Measurements from ENCODE around the gene KMT2B.

The KMT2B gene

GRCh38 chr19:35755550-35756376 lies 38.0 kb downstream of the KMT2B start:
- DNase-seq (ENCODE audit: low read depth): no peak
- in situ Hi-C loops (cut with HindIII; ENCODE audit: low sequenced_read_pairs): no loop called here

GRCh38 chr19:35756377-35757230 lies 38.8 kb downstream of the KMT2B start, which contains the start of gene HSPB6:
HSPB6 (minus strand) TSS chr19:35757029; CDS start chr19:35757008, 21 bp downstream.
- no peak for TF ChIP-seq CTCF (IDR thresholded peaks at IDR 0.05; ENCODE audit: low read depth, low read length, missing control alignments)
- DNase-seq (ENCODE audit: low read depth): peak; percentile 16
- in situ Hi-C loops (cut with HindIII; ENCODE audit: low sequenced_read_pairs): no loop called here
- H3K4me3 ChIP-seq (ENCODE audit: low read depth, low read length): peak within 1 kb of the TSS; percentile 94

More at GRCh38 chr19:35755550-35756376, 38.0 kb downstream of the KMT2B start:
- TF ChIP-seq CTCF (IDR thresholded peaks at IDR 0.05; ENCODE audit: low read depth, low read length, missing control alignments): no peak
- peak overlapping the region; percentile 94 for H3K4me3 ChIP-seq (ENCODE audit: low read depth, low read length)

GRCh38 chr19:35757231-35757748 lies 39.5 kb downstream of the KMT2B start:
- DNase-seq (ENCODE audit: low read depth): peak; percentile 86
- in situ Hi-C loops (cut with HindIII; ENCODE audit: low sequenced_read_pairs): no loop called here
- no peak for TF ChIP-seq CTCF (IDR thresholded peaks at IDR 0.05; ENCODE audit: low read depth, low read length, missing control alignments)
- H3K4me3 ChIP-seq (ENCODE audit: low read depth, low read length): peak overlapping the region; percentile 94

GRCh38 chr19:35757749-35758608 lies 40.2 kb downstream of the KMT2B start, which contains the start of gene PROSER3:
PROSER3 (plus strand) TSS chr19:35758176; CDS start chr19:35758216, 40 bp downstream.
- peak; percentile 99 for DNase-seq (ENCODE audit: low read depth)
- H3K4me3 ChIP-seq (ENCODE audit: low read depth, low read length): peak within 1 kb of the TSS; percentile 94
- in situ Hi-C loops (cut with HindIII; ENCODE audit: low sequenced_read_pairs): no loop called here
- no peak for TF ChIP-seq CTCF (IDR thresholded peaks at IDR 0.05; ENCODE audit: low read depth, low read length, missing control alignments)

- DNase-seq (ENCODE audit: low read depth): no peak
- in situ Hi-C loops (cut with HindIII; ENCODE audit: low sequenced_read_pairs): no loop called here
- TF ChIP-seq CTCF (IDR thresholded peaks at IDR 0.05; ENCODE audit: low read depth, low read length, missing control alignments): no peak
- no peak overlapping the region for H3K4me3 ChIP-seq (ENCODE audit: low read depth, low read length)
Measured at GRCh38 chr19:35759697-35760096, 41.9 kb downstream of the KMT2B start.
